NCI-H187 (cell line): ENCODE measurements around the gene CA12.
"Not testable (repeated sequence)": the region's sequence is repeated elsewhere in the genome, so short reads cannot be mapped to it uniquely, and the experiment has no call there.

Source experiments
- DNase-seq, 2 experiments: peaks; one replicate each; lab custom pipeline; 2025; lab: John Stamatoyannopoulos, UW

The CA12 gene

GRCh38 chr15:63357061-63357460 is 24.6 kb downstream of the CA12 start:
- no peak for DNase-seq

GRCh38 chr15:63354821-63355650 is 26.6 kb downstream of the CA12 start:
- DNase-seq, result no peak

GRCh38 chr15:63353887-63354286 is 27.8 kb downstream of the CA12 start:
- DNase-seq, result no peak

GRCh38 chr15:63353261-63353660 is 28.4 kb downstream of the CA12 start:
- DNase-seq, result no peak

GRCh38 chr15:63352808-63353207 is 28.8 kb downstream of the CA12 start:
- no peak for DNase-seq

GRCh38 chr15:63351170-63351569 is 30.5 kb downstream of the CA12 start:
- no peak for DNase-seq

GRCh38 chr15:63350178-63350621 is 31.4 kb downstream of the CA12 start:
- DNase-seq, result no peak

- DNase-seq, result no peak
These were observed 32.0 kb downstream of the CA12 start for GRCh38 chr15:63349621-63350020.

- no peak for DNase-seq
These were observed 32.5 kb downstream of the CA12 start for GRCh38 chr15:63349156-63349555.

GRCh38 chr15:63348392-63348791 is 33.3 kb downstream of the CA12 start:
- no peak for DNase-seq

GRCh38 chr15:63347074-63347857 is 34.4 kb downstream of the CA12 start:
- no peak for DNase-seq

- DNase-seq, result no peak
These were observed 36.3 kb downstream of the CA12 start for GRCh38 chr15:63345391-63345752.

- no peak for DNase-seq
These were observed 36.8 kb downstream of the CA12 start for GRCh38 chr15:63344731-63345390.

GRCh38 chr15:63342996-63343562 is 38.6 kb downstream of the CA12 start:
- DNase-seq, result not testable (repeated sequence)

GRCh38 chr15:63341898-63342297 is 39.7 kb downstream of the CA12 start:
- no peak for DNase-seq

- DNase-seq, result no peak
These were observed 40.8 kb downstream of the CA12 start for GRCh38 chr15:63340878-63341277.

GRCh38 chr15:63340353-63340752 is 41.3 kb downstream of the CA12 start:
- DNase-seq, result no peak

GRCh38 chr15:63339836-63340235 is 41.8 kb downstream of the CA12 start:
- no peak for DNase-seq

GRCh38 chr15:63339006-63339766 is 42.5 kb downstream of the CA12 start:
- no peak for DNase-seq

GRCh38 chr15:63338170-63338569 is 43.5 kb downstream of the CA12 start:
- no peak for DNase-seq

GRCh38 chr15:63337046-63337445 is 44.6 kb downstream of the CA12 start:
- DNase-seq, result no peak
